Smooth muscle cell (in vitro differentiated cells): ENCODE measurements around the gene PITPNM2. TPM values are rescaled to one million over a fixed set of nuclear protein-coding genes. Genes with fewer than 3 reads are reported as not detected.

Experiments
- DNase-seq: peaks from one replicate; lab custom pipeline; 2025; ENCODE audit not compliant: unreplicated experiment; lab: John Stamatoyannopoulos, UW
- H2AFZ ChIP-seq: fragments of 200-600 bp; sonication (generic); 2 replicates; pipeline ENCODE4 v1.6.0; 2016; ENCODE audit warnings: antibody characterized with exemption, low read depth, mild to moderate bottlenecking
- H3F3A ChIP-seq: fragments of 200-600 bp; sonication (generic); 2 replicates; pipeline ENCODE4 v1.6.0; 2017; ENCODE audit warnings: antibody characterized with exemption, low read depth
- H3K27ac ChIP-seq: fragments of 200-600 bp; sonication (generic); 2 replicates; pipeline ENCODE4 v1.5.1; 2016; ENCODE audit warnings: low read depth, mild to moderate bottlenecking
- H3K27me3 ChIP-seq: fragments of 200-600 bp; sonication (generic); 2 replicates; pipeline ENCODE4 v1.6.1; 2016; ENCODE audit warnings: low read depth, mild to moderate bottlenecking
- H3K36me3 ChIP-seq: fragments of 200-600 bp; sonication (generic); 2 replicates; pipeline ENCODE4 v1.5.1; 2016; ENCODE audit warnings: low read depth
- H3K4me1 ChIP-seq: fragments of 200-600 bp; sonication (generic); 2 replicates; pipeline ENCODE4 v1.5.1; 2016; ENCODE audit warnings: low read depth
- H3K4me2 ChIP-seq: fragments of 200-600 bp; sonication (generic); 2 replicates; pipeline ENCODE4 v1.6.0; 2016; ENCODE audit warnings: mild to moderate bottlenecking
- H3K4me3 ChIP-seq: fragments of 200-600 bp; sonication (generic); 2 replicates; pipeline ENCODE4 v1.5.1; 2016; ENCODE audit warnings: mild to moderate bottlenecking
- H3K79me2 ChIP-seq: fragments of 200-600 bp; sonication (generic); 2 replicates; pipeline ENCODE4 v1.6.0; 2016; ENCODE audit warnings: low read depth, mild to moderate bottlenecking
- H3K9ac ChIP-seq: fragments of 200-600 bp; sonication (generic); 2 replicates; pipeline ENCODE4 v1.6.0; 2016; ENCODE audit warnings: low read depth
- H3K9me3 ChIP-seq: fragments of 200-600 bp; sonication (generic); replicated peaks from 2 replicates; pipeline ENCODE4 v1.5.1; 2016; ENCODE audit warnings: low read depth
- H4K20me1 ChIP-seq: fragments of 200-600 bp; sonication (generic); 2 replicates; pipeline ENCODE4 v1.6.0; 2016; ENCODE audit warnings: low read depth
- WGBS: methylation state at CpG from one replicate; pipeline ENCODE4 v1.1.7; 2016; ENCODE audit warnings: low lambda C conversion rate; 5-methylcytosine and 5-hydroxymethylcytosine counted together
- polyA plus RNA-seq: library from polyadenylated mRNA; unstranded; fragments of >200 nt; fragmentation: Nextera tagmentation; extraction: Ambion mirVana; gene quantifications from 2 replicates; pipeline ENCODE4 v1.2.1, GENCODE V29; 2016
- total RNA-seq: library from RNA; depleted of rRNA; stranded (reverse); fragments of >200 nt; gene quantifications from 2 replicates; pipeline ENCODE4 v1.2.3, GENCODE V29; 2014
- TF ChIP-seq, protein P1 (sequence below): fragments of 200-600 bp; sonication (generic); IDR thresholded peaks from 2 replicates; pipeline ENCODE4 v1.5.1; 2017; ENCODE audit warnings: borderline replicate concordance, mild to moderate bottlenecking, antibody characterized with exemption; ENCODE audit not compliant: insufficient read depth, poor library complexity, severe bottlenecking

The PITPNM2 gene
- total and polyA plus RNA-seq, 2 experiments from 2014 or later = 1.3 to 1.7 TPM

DNA sequence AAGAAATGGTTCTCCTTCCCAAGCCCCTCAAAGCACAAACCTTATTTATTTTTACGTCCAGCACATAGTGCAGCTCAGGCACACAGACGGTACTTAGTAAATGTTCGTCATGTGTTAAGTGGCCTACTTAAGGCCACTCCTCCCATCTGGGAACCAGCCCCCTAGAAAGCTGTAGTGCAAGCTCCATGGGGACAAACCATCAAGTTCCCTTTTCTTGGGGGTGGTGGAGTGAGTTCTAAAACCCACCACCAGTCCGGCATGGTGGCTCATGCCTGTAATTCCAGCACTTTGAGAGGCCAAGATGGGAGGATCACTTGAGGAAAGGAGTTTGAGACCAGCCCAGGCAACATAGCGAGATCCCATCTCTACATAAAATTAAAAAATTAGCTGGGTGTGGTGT, 49.4 kb downstream of the PITPNM2 start:
- Histone ChIP-seq H3K4me3 (no peak overlapping the region), H3K36me3 (no peaks in the 10 kb centered on the region), H3K4me2 (no peak overlapping the region), H2AFZ (no peak overlapping the region), H3F3A (no peaks in the 10 kb centered on the region), H3K79me2 (no peaks in the 10 kb centered on the region), H4K20me1 (peaks cover 12% of the 10 kb centered on the region), H3K4me1 (peaks cover 3% of the 10 kb centered on the region), H3K27me3 (no peaks in the 10 kb centered on the region), H3K27ac (no peak overlapping the region), H3K9ac (no peak overlapping the region), H3K9me3 (no peaks in the 10 kb centered on the region)
- no peak for DNase-seq
- 89% methylated on average over 5 of the region's 5 CpGs for WGBS
- TF ChIP-seq, protein P1, sequence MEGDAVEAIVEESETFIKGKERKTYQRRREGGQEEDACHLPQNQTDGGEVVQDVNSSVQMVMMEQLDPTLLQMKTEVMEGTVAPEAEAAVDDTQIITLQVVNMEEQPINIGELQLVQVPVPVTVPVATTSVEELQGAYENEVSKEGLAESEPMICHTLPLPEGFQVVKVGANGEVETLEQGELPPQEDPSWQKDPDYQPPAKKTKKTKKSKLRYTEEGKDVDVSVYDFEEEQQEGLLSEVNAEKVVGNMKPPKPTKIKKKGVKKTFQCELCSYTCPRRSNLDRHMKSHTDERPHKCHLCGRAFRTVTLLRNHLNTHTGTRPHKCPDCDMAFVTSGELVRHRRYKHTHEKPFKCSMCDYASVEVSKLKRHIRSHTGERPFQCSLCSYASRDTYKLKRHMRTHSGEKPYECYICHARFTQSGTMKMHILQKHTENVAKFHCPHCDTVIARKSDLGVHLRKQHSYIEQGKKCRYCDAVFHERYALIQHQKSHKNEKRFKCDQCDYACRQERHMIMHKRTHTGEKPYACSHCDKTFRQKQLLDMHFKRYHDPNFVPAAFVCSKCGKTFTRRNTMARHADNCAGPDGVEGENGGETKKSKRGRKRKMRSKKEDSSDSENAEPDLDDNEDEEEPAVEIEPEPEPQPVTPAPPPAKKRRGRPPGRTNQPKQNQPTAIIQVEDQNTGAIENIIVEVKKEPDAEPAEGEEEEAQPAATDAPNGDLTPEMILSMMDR = no peak

Other genes starting within 250 kb of the PITPNM2 start
- 4.4 and 8.2 TPM in 2 replicates for gene ABCB9, start 184.6 kb downstream of the PITPNM2 start, total RNA-seq
- gene ABCB9, start 184.6 kb downstream of the PITPNM2 start, polyA plus RNA-seq = 7.4 and 8.0 TPM in 2 replicates
- gene OGFOD2, start 175.8 kb downstream of the PITPNM2 start, total RNA-seq = 9.7 and 14.2 TPM in 2 replicates
- gene OGFOD2, start 175.8 kb downstream of the PITPNM2 start, polyA plus RNA-seq = 15.8 and 22.3 TPM in 2 replicates
- gene ARL6IP4, start 170.4 kb downstream of the PITPNM2 start, total RNA-seq = 47.9 and 89.3 TPM in 2 replicates
- gene ARL6IP4, start 170.4 kb downstream of the PITPNM2 start, polyA plus RNA-seq = 275 and 290 TPM in 2 replicates
- 50.3 and 70.8 TPM in 2 replicates for gene MPHOSPH9, start 82.1 kb upstream of the PITPNM2 start, total RNA-seq
- 5.1 and 7.4 TPM in 2 replicates for gene MPHOSPH9, start 82.1 kb upstream of the PITPNM2 start, polyA plus RNA-seq
- gene MTRFR, start 82.3 kb upstream of the PITPNM2 start, total RNA-seq = 6.5 and 9.8 TPM in 2 replicates
- 14.5 and 19.0 TPM in 2 replicates for gene MTRFR, start 82.3 kb upstream of the PITPNM2 start, polyA plus RNA-seq
- gene CDK2AP1, start 120.8 kb upstream of the PITPNM2 start, total RNA-seq = 322 and 395 TPM in 2 replicates
- 330 and 407 TPM in 2 replicates for gene CDK2AP1, start 120.8 kb upstream of the PITPNM2 start, polyA plus RNA-seq
- gene SBNO1, start 213.8 kb upstream of the PITPNM2 start, total RNA-seq = 24.5 and 28.9 TPM in 2 replicates
- 14.6 and 15.5 TPM in 2 replicates for gene SBNO1, start 213.8 kb upstream of the PITPNM2 start, polyA plus RNA-seq
- gene KMT5A, start 233.0 kb upstream of the PITPNM2 start, total RNA-seq = 19.9 and 23.8 TPM in 2 replicates
- gene KMT5A, start 233.0 kb upstream of the PITPNM2 start, polyA plus RNA-seq = 15.4 and 17.9 TPM in 2 replicates